Upper lobe of left lung (tissue), 6 donors: ENCODE results near the gene MED13L. TPM values are rescaled to one million over a fixed set of nuclear protein-coding genes. Genes with fewer than 3 reads are reported as not detected.

Experiments used
- ATAC-seq, 2 donors: fragments of 200-7000 bp; cut with Tn5 transposase; one replicate each; pipeline ENCODE4 v1.9.1; 2022; ENCODE audit warnings: mild to moderate bottlenecking in 2 of 2, moderate library complexity in 2 of 2; ENCODE audit not compliant: low FRiP score in 2 of 2
- DNase-seq, 2 donors: peaks; one replicate each; pipeline ENCODE4 v3.0.0-alpha.2; 2019 to 2020
- H3K27ac ChIP-seq, 4 donors: fragments of 200-600 bp; sonication (generic); one replicate each; pipeline ENCODE4 v1.5.1; 2016 to 2019
- H3K27me3 ChIP-seq, 4 donors: fragments of 200-600 bp; sonication (generic); one replicate each; pipeline ENCODE4 v1.5.1; 2017 to 2019
- H3K36me3 ChIP-seq, 4 donors: fragments of 200-600 bp; sonication (generic); one replicate each; pipeline ENCODE4 v1.5.1; 2016 to 2019
- H3K4me1 ChIP-seq, 4 donors: fragments of 200-600 bp; sonication (generic); one replicate each; pipeline ENCODE4 v1.5.1; 2018 to 2019
- H3K4me3 ChIP-seq, 4 donors: fragments of 200-600 bp; sonication (generic); one replicate each; pipeline ENCODE4 v1.5.1; 2017 to 2019; ENCODE audit warnings: mild to moderate bottlenecking in 2 of 4, moderate library complexity in 1 of 4
- H3K9me3 ChIP-seq, 4 donors: fragments of 200-600 bp; sonication (generic); one replicate each; pipeline ENCODE4 v1.5.1; 2018 to 2019
- CTCF ChIP-seq, 6 experiments: fragments of 450-650 bp in 4 of 6; fragments of 200-600 bp in 2 of 6; sonication (generic) in 2 of 6; IDR thresholded peaks; one replicate each; pipeline ENCODE4 v1.5.1; 2016 to 2019; ENCODE audit warnings: antibody characterized with exemption in 6 of 6
- EP300 ChIP-seq, 4 donors: sonication (generic); formaldehyde crosslinking; IDR thresholded peaks; one replicate each; pipeline ENCODE4 v1.5.1; 2017; ENCODE audit warnings: antibody characterized with exemption in 4 of 4, control low read depth in 2 of 4
- POLR2A ChIP-seq, 4 donors: fragments of 450-650 bp; IDR thresholded peaks; one replicate each; pipeline ENCODE4 v1.5.1; 2016 to 2017; ENCODE audit warnings: antibody characterized with exemption in 4 of 4, mild to moderate bottlenecking in 2 of 4
- POLR2AphosphoS5 ChIP-seq, 2 donors: sonication (generic); formaldehyde crosslinking; IDR thresholded peaks; one replicate each; pipeline ENCODE4 v1.5.1; 2017; ENCODE audit warnings: antibody characterized with exemption in 2 of 2
- WGBS, 2 donors: methylation state at CpG; one replicate each; pipeline ENCODE4 v1.1.5; 2017 to 2018; 5-methylcytosine and 5-hydroxymethylcytosine counted together
- total RNA-seq, 6 donors: library from RNA; depleted of rRNA in 4 of 6; stranded (reverse); fragments of >200 nt in 4 of 6; gene quantifications; one replicate each; pipeline versions ENCODE4 v1.1.0 to v1.2.1, GENCODE V29; 2016 to 2021
- donor health status: DM: no; HTN: no; CAD: no; lungs with moderate emphysema.
- donor health status: DM: no; HTN: yes; CAD: no; lungs with severe emphysema.

MED13L gene
- total RNA-seq, 6 donors from 2014 or later: 96.6 to 178 (median 124) TPM

- 82 to 90% methylated on average over 9 of the region's 9 CpGs for WGBS, 2 donors
- Histone ChIP-seq H3K27ac (no peak overlapping the region), H3K4me1 (peaks cover 21 to 87% (median 57%) of the 10 kb centered on the region in 4 donors), H3K9me3 (no peaks in the 10 kb centered on the region), H3K4me3 (no peak overlapping the region), H3K27me3 (no peaks in the 10 kb centered on the region), H3K36me3 (no peaks in the 10 kb centered on the region)
- ATAC-seq (no peak), DNase-seq (no peak)
- TF ChIP-seq CTCF (IDR thresholded peaks at IDR 0.05) (no peak), EP300 (IDR thresholded peaks at IDR 0.05) (no peak), POLR2A (IDR thresholded peaks at IDR 0.05) (no peak), POLR2AphosphoS5 (IDR thresholded peaks at IDR 0.05) (no peak)
Observed at GRCh38 chr12:116259800-116260577, 17.5 kb downstream of the MED13L start.

- H3K9me3 ChIP-seq: no peaks in the 10 kb centered on the region
- H3K27ac ChIP-seq: peak overlapping the region in 1 of 4 donors; percentile 42
- peaks cover 7 to 66% (median 39%) of the 10 kb centered on the region in 4 donors for H3K4me1 ChIP-seq
- 72 to 82% methylated on average over 3 of the region's 3 CpGs for WGBS, 2 donors
- DNase-seq (no peak), ATAC-seq (no peak)
- H3K36me3 ChIP-seq: no peaks in the 10 kb centered on the region
- TF ChIP-seq EP300 (IDR thresholded peaks at IDR 0.05): no peak
- no peak for TF ChIP-seq POLR2AphosphoS5 (IDR thresholded peaks at IDR 0.05)
- TF ChIP-seq POLR2A (IDR thresholded peaks at IDR 0.05): no peak
- TF ChIP-seq CTCF (IDR thresholded peaks at IDR 0.05): no peak
- H3K4me3 ChIP-seq: no peak overlapping the region
- H3K27me3 ChIP-seq: no peaks in the 10 kb centered on the region
Observed at GRCh38 chr12:116257826-116258225, 19.7 kb downstream of the MED13L start.

GRCh38 chr12:116257215-116257614, 20.3 kb downstream of the MED13L start:
- H3K27ac ChIP-seq: peak overlapping the region in 1 of 4 donors; percentile 42
- ATAC-seq: peak; percentile 46 to 73
- H3K9me3 ChIP-seq: no peaks in the 10 kb centered on the region
- peaks cover 7 to 61% (median 36%) of the 10 kb centered on the region in 4 donors for H3K4me1 ChIP-seq
- H3K4me3 ChIP-seq: no peak overlapping the region
- 21 to 29% methylated on average over 3 of the region's 3 CpGs for WGBS, 2 donors
- DNase-seq: peak in 1 of 2 donors; percentile 63
- TF ChIP-seq POLR2A (IDR thresholded peaks at IDR 0.05): no peak
- no peak for TF ChIP-seq POLR2AphosphoS5 (IDR thresholded peaks at IDR 0.05)
- TF ChIP-seq EP300 (IDR thresholded peaks at IDR 0.05): no peak
- no peak for TF ChIP-seq CTCF (IDR thresholded peaks at IDR 0.05)
- no peaks in the 10 kb centered on the region for H3K36me3 ChIP-seq
- no peaks in the 10 kb centered on the region for H3K27me3 ChIP-seq

- WGBS, 2 donors: 93 to 97% methylated on average over 2 of the region's 2 CpGs
- H3K27ac ChIP-seq: no peak overlapping the region
- H3K4me3 ChIP-seq: no peak overlapping the region
- peaks cover 15 to 26% (median 23%) of the 10 kb centered on the region in 4 donors for H3K4me1 ChIP-seq
- no peak for DNase-seq
- ATAC-seq: no peak
- no peak for TF ChIP-seq EP300 (IDR thresholded peaks at IDR 0.05)
- no peak for TF ChIP-seq CTCF (IDR thresholded peaks at IDR 0.05)
- TF ChIP-seq POLR2AphosphoS5 (IDR thresholded peaks at IDR 0.05): no peak
- no peak for TF ChIP-seq POLR2A (IDR thresholded peaks at IDR 0.05)
- no peaks in the 10 kb centered on the region for H3K36me3 ChIP-seq
- H3K9me3 ChIP-seq: no peaks in the 10 kb centered on the region
- H3K27me3 ChIP-seq: no peaks in the 10 kb centered on the region
Observed at GRCh38 chr12:116249938-116250337, 27.6 kb downstream of the MED13L start.

- ATAC-seq (no peak), DNase-seq (no peak)
- no peaks in the 10 kb centered on the region for H3K36me3 ChIP-seq
- H3K27ac ChIP-seq: no peak overlapping the region
- no peak for TF ChIP-seq CTCF (IDR thresholded peaks at IDR 0.05)
- no peak for TF ChIP-seq EP300 (IDR thresholded peaks at IDR 0.05)
- no peak for TF ChIP-seq POLR2A (IDR thresholded peaks at IDR 0.05)
- TF ChIP-seq POLR2AphosphoS5 (IDR thresholded peaks at IDR 0.05): no peak
- H3K9me3 ChIP-seq: no peaks in the 10 kb centered on the region
- no peak overlapping the region for H3K4me3 ChIP-seq
- H3K4me1 ChIP-seq: peaks cover 25 to 36% (median 33%) of the 10 kb centered on the region in 4 donors
- H3K27me3 ChIP-seq: no peaks in the 10 kb centered on the region
Observed at GRCh38 chr12:116248930-116249329, 28.6 kb downstream of the MED13L start.
